NT2/D1 (cell line): Measurements from ENCODE around the gene SLC37A2.

Source experiments
- YY1 ChIP-seq: IDR thresholded peaks from 2 replicates; pipeline ENCODE4 v1.6.1; 2011; ENCODE audit not compliant: insufficient read length, insufficient read depth
- ZNF274 ChIP-seq: IDR thresholded peaks from 2 replicates; pipeline ENCODE4 v1.6.1; 2011; ENCODE audit warnings: mild to moderate bottlenecking, low read depth, low read length

DNA sequence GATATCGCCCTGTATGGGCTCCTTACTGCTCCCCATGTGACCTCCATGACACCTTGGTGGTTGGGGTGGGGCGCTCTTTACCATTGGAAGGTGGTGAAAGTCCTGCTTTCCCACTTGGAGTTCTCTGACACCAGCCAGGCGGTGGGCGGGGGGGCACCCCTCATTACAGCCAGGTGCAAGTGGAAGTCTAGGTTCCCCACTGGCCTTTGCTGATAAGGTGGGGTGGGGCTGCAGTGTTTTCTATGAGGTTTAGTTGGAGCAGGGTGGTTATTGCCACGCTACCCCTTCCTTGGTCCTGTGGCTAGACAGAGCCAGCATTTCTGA is 5.5 kb upstream of the SLC37A2 start:
- TF ChIP-seq YY1 (no peak), ZNF274 (no peak)
